AG04450 (cell line): ENCODE data around the gene RIPOR2. TPM values are rescaled to one million over a fixed set of nuclear protein-coding genes. Genes with fewer than 3 reads are reported as not detected.
"Not testable (repeated sequence)": the region's sequence is repeated elsewhere in the genome, so short reads cannot be mapped to it uniquely, and the experiment has no call there.

Experiments used
- CTCF ChIA-PET: fragments of 300-600, 350-600 bp; formaldehyde crosslinking; extraction: SDS; loops from one replicate; lab custom pipeline; 2022; ENCODE audit warnings: antibody characterized with exemption, inconsistent platforms; lab: Charles Lee
- POLR2A ChIA-PET: fragments of 350-600 bp; formaldehyde crosslinking; extraction: SDS; loops from one replicate; lab custom pipeline; 2021; ENCODE audit warnings: antibody characterized with exemption, inconsistent platforms; lab: Yijun Ruan, JAX
- DNase-seq: peaks from one replicate; pipeline ENCODE4 v3.0.0-alpha.2; 2011; ENCODE audit warnings: low read depth, low spot score
- H3K27ac ChIP-seq: one replicate; pipeline ENCODE4 v1.5.1; 2012; ENCODE audit warnings: low read depth, low read length, control low read depth
- H3K27me3 ChIP-seq: one replicate; pipeline ENCODE4 v1.6.0; 2012; ENCODE audit warnings: low read length; ENCODE audit not compliant: control insufficient read depth, insufficient read depth
- H3K4me3 ChIP-seq: 2 replicates; pipeline ENCODE4 v1.5.1; 2011; ENCODE audit warnings: mild to moderate bottlenecking, low read depth, low read length, control low read depth
- H3K9me3 ChIP-seq: 2 replicates; pipeline ENCODE4 v1.5.1; 2012; ENCODE audit warnings: low read length; ENCODE audit not compliant: control insufficient read depth, insufficient read depth
- CTCF ChIP-seq: IDR thresholded peaks from 2 replicates; pipeline ENCODE4 v1.5.1; 2011; ENCODE audit warnings: low read depth, low read length, control low read depth, inconsistent platforms
- polyA plus RNA-seq: library from polyadenylated mRNA; depleted of rRNA; stranded (reverse); fragments of >200 nt; gene quantifications from 2 replicates; pipeline ENCODE4 v1.2.3, GENCODE V29; 2011

The RIPOR2 gene
- polyA plus RNA-seq, 1 experiment: 7.3 TPM

GRCh38 chr6:24949020-24949569, 13.3 kb upstream of the RIPOR2 start:
- H3K9me3 ChIP-seq: no peaks in the 10 kb centered on the region
- POLR2A ChIA-PET: interaction anchor here (0.7 kb wide), 1 partner anchor 204 kb away, joined by 3 read pairs; no protein-coding TSS in a partner anchor
- DNase-seq: no peak

GRCh38 chr6:24948261-24948660, 12.5 kb upstream of the RIPOR2 start:
- ChIA-PET CTCF (interaction anchor here (1.4 kb wide), 1 partner anchor 44 kb away, joined by 5 read pairs; no protein-coding TSS in a partner anchor), POLR2A (interaction anchor here (0.7 kb wide), 1 partner anchor 204 kb away, joined by 3 read pairs; no protein-coding TSS in a partner anchor)
- H3K4me3 ChIP-seq, H3K27ac ChIP-seq, H3K9me3 ChIP-seq, H3K27me3 ChIP-seq, DNase-seq: not testable (repeated sequence)

More at GRCh38 chr6:24949020-24949569, 13.3 kb upstream of the RIPOR2 start:
- TF ChIP-seq CTCF: no peak
- H3K4me3 ChIP-seq: no peak overlapping the region
- CTCF ChIA-PET: interaction anchor here (1.4 kb wide), 1 partner anchor 43 kb away, joined by 5 read pairs; no protein-coding TSS in a partner anchor
- H3K27ac ChIP-seq: no peak overlapping the region
- H3K27me3 ChIP-seq: peaks cover 5% of the 10 kb centered on the region

- Histone ChIP-seq H3K9me3 (no peaks in the 10 kb centered on the region), H3K27me3 (peaks cover 5% of the 10 kb centered on the region), H3K27ac (no peak overlapping the region), H3K4me3 (no peak overlapping the region)
- no peak for DNase-seq
- POLR2A ChIA-PET: no interaction called here
- TF ChIP-seq CTCF: no peak
- CTCF ChIA-PET: no interaction called here
Measured at GRCh38 chr6:24947636-24948035, 11.9 kb upstream of the RIPOR2 start.

GRCh38 chr6:24945054-24945453, 9.3 kb upstream of the RIPOR2 start:
- no peak overlapping the region for H3K27ac ChIP-seq
- no peak for DNase-seq
- H3K27me3 ChIP-seq: peaks cover 3% of the 10 kb centered on the region
- TF ChIP-seq CTCF: no peak
- H3K4me3 ChIP-seq: no peak overlapping the region
- no peaks in the 10 kb centered on the region for H3K9me3 ChIP-seq
- ChIA-PET POLR2A (no interaction called here), CTCF (no interaction called here)

- Histone ChIP-seq H3K9me3 (no peaks in the 10 kb centered on the region), H3K4me3 (no peak overlapping the region), H3K27ac (no peak overlapping the region), H3K27me3 (no peaks in the 10 kb centered on the region)
- CTCF ChIA-PET: interaction anchor here (1.2 kb wide), 1 partner anchor 363 kb away, joined by 3 read pairs; no protein-coding TSS in a partner anchor
- no peak for DNase-seq
- TF ChIP-seq CTCF: no peak
- POLR2A ChIA-PET: no interaction called here
Measured at GRCh38 chr6:24943774-24944173, 8.0 kb upstream of the RIPOR2 start.
